Fibroblast of skin of back (primary cell): ENCODE measurements around the gene FOLH1. TPM values are rescaled to one million over a fixed set of nuclear protein-coding genes. Genes with fewer than 3 reads are reported as not detected.
"Not testable (repeated sequence)": the region's sequence is repeated elsewhere in the genome, so short reads cannot be mapped to it uniquely, and the experiment has no call there.

Experiments
- DNase-seq: peaks from one replicate; pipeline ENCODE4 v3.0.0-alpha.2; 2013
- polyA plus RNA-seq, 2 experiments: library from polyadenylated mRNA; unstranded; fragments of 120-200 nt; gene quantifications; one replicate each; pipeline ENCODE4 v1.2.1, GENCODE V29; 2013; ENCODE audit not compliant: insufficient read length in 2 of 2

The FOLH1 gene
- polyA plus RNA-seq (2013, experiment 1 of 2; ENCODE audit: insufficient read length), result not detected
- not detected for polyA plus RNA-seq (2013, experiment 2 of 2; ENCODE audit: insufficient read length)

GRCh38 chr11:49208006-49208721 lies at the start of gene FOLH1:
TSS of gene FOLH1 (minus strand) at chr11:49208602. CDS start at chr11:49208409, 193 bp downstream.
- DNase-seq, result peak; percentile 37

- not testable (repeated sequence) for DNase-seq
Observed at GRCh38 chr11:49255148-49255547, 46.7 kb upstream of the FOLH1 start.

GRCh38 chr11:49251212-49251611 lies 42.8 kb upstream of the FOLH1 start:
- not testable (repeated sequence) for DNase-seq

- not testable (repeated sequence) for DNase-seq
Observed at GRCh38 chr11:49250398-49251115, 42.2 kb upstream of the FOLH1 start.

GRCh38 chr11:49249363-49249762 lies 41.0 kb upstream of the FOLH1 start:
- not testable (repeated sequence) for DNase-seq

GRCh38 chr11:49233685-49234084 lies 25.3 kb upstream of the FOLH1 start:
- not testable (repeated sequence) for DNase-seq

- not testable (repeated sequence) for DNase-seq
Observed at GRCh38 chr11:49233019-49233418, 24.6 kb upstream of the FOLH1 start.

GRCh38 chr11:49231725-49232124 lies 23.3 kb upstream of the FOLH1 start:
- not testable (repeated sequence) for DNase-seq

- peak; percentile 2 for DNase-seq
Observed at GRCh38 chr11:49230534-49230933, 22.1 kb upstream of the FOLH1 start.

- DNase-seq, result not testable (repeated sequence)
Observed at GRCh38 chr11:49230001-49230400, 21.6 kb upstream of the FOLH1 start.

- not testable (repeated sequence) for DNase-seq
Observed at GRCh38 chr11:49229136-49229535, 20.7 kb upstream of the FOLH1 start.

- DNase-seq, result not testable (repeated sequence)
Observed at GRCh38 chr11:49225255-49225785, 16.9 kb upstream of the FOLH1 start.

- DNase-seq, result no peak
Observed at GRCh38 chr11:49221112-49221511, 12.7 kb upstream of the FOLH1 start.

GRCh38 chr11:49213026-49213560 lies 4.7 kb upstream of the FOLH1 start:
- no peak for DNase-seq

- DNase-seq, result not testable (repeated sequence)
Observed at GRCh38 chr11:49206999-49207398, 1.4 kb downstream of the FOLH1 start.

GRCh38 chr11:49202287-49202976 lies 6.0 kb downstream of the FOLH1 start:
- no peak for DNase-seq

- DNase-seq, result not testable (repeated sequence)
Observed at GRCh38 chr11:49196775-49197174, 11.6 kb downstream of the FOLH1 start.

GRCh38 chr11:49196002-49196401 lies 12.4 kb downstream of the FOLH1 start:
- DNase-seq, result not testable (repeated sequence)

- not testable (repeated sequence) for DNase-seq
Observed at GRCh38 chr11:49190287-49190686, 18.1 kb downstream of the FOLH1 start.

GRCh38 chr11:49186225-49186624 lies 22.2 kb downstream of the FOLH1 start:
- not testable (repeated sequence) for DNase-seq

- DNase-seq, result not testable (repeated sequence)
Observed at GRCh38 chr11:49185597-49185996, 22.8 kb downstream of the FOLH1 start.

- not testable (repeated sequence) for DNase-seq
Observed at GRCh38 chr11:49184756-49185155, 23.6 kb downstream of the FOLH1 start.
